ENCODE measurements around the gene GPBAR1. TPM values are rescaled to one million over a fixed set of nuclear protein-coding genes. Genes with fewer than 3 reads are reported as not detected.

The GPBAR1 gene
- polyA plus RNA-seq, 1 of the 3 experiments (the other 2 are of a cell fraction), result 0.13 TPM

GRCh38 chr2:218264773-218265561 lies 4.2 kb downstream of the GPBAR1 start:
- no peak for DNase-seq
- H3K79me2 ChIP-seq (ENCODE audit: insufficient read depth), result peaks cover 32% of the 10 kb centered on the region
- no peaks in the 10 kb centered on the region for H3K9me3 ChIP-seq
- WGBS (ENCODE audit: low lambda C conversion rate), result 95% methylated on average over 12 of the region's 22 CpGs
- peaks cover 11 to 48% of the 10 kb centered on the region in 2 experiments for H3K36me3 ChIP-seq (replicated peaks in 1 of 2; ENCODE audit: control insufficient read depth in 1 of 2, insufficient read depth in 2 of 2, low read length in 1 of 2)
- H3K9ac ChIP-seq, result no peak overlapping the region
- no peak overlapping the region for H3K27ac ChIP-seq (ENCODE audit: low read depth in 2 of 2, low read length in 1 of 2)
- TF ChIP-seq MXI1 (IDR thresholded peaks at IDR 0.05; ENCODE audit: low read depth, low read length) (no peak), NRF1 (IDR thresholded peaks at IDR 0.05; ENCODE audit: low read depth, low read length) (no peak), EZH2phosphoT487 (IDR thresholded peaks at IDR 0.05; ENCODE audit: borderline replicate concordance, low read depth) (no peak), TAF1 (IDR thresholded peaks at IDR 0.05; ENCODE audit: borderline replicate concordance, low read depth, low read length) (no peak), RAD21 (IDR thresholded peaks at IDR 0.05; ENCODE audit: low read length) (no peak), POLR2AphosphoS5 (IDR thresholded peaks at IDR 0.05; ENCODE audit: low read depth, low read length) (no peak), TEAD4 (IDR thresholded peaks at IDR 0.05; ENCODE audit: borderline replicate concordance, insufficient read depth) (no peak), TCF12 (IDR thresholded peaks at IDR 0.05) (no peak), YY1 (IDR thresholded peaks at IDR 0.05; ENCODE audit: low read depth) (no peak), JUND (IDR thresholded peaks at IDR 0.05) (no peak), REST (IDR thresholded peaks at IDR 0.05; ENCODE audit: low read depth, low read length) (no peak), PBX3 (IDR thresholded peaks at IDR 0.05) (no peak), NFIC (IDR thresholded peaks at IDR 0.05; ENCODE audit: borderline replicate concordance) (no peak)
- no peak overlapping the region for H2AFZ ChIP-seq (ENCODE audit: low read depth)
- no peak overlapping the region for H3K4me3 ChIP-seq (ENCODE audit: low read depth in 2 of 2, low read length in 1 of 2)
- no peaks in the 10 kb centered on the region for H3F3A ChIP-seq (replicated peaks; ENCODE audit: insufficient read depth)
- peaks cover 6% of the 10 kb centered on the region; the same call in 1 of the 2 replicates for H4K20me1 ChIP-seq (ENCODE audit: insufficient read depth)
- CTCF ChIA-PET, result no interaction called here
- POLR2A ChIA-PET, result interaction anchor here (1.2 kb wide), 1 partner anchor 11 kb away, joined by 3 read pairs; no protein-coding TSS in a partner anchor
- no peak overlapping the region for H3K4me2 ChIP-seq
- peaks cover 0 to 40% of the 10 kb centered on the region in 2 experiments; a peak in 2 of 4 replicates for H3K4me1 ChIP-seq (ENCODE audit: control insufficient read depth in 1 of 2, insufficient read depth in 2 of 2, low read depth in 1 of 2, low read length in 1 of 2)
- no peaks in the 10 kb centered on the region for H3K27me3 ChIP-seq (ENCODE audit: insufficient read depth)
- H3K9me2 ChIP-seq, result no peaks in the 10 kb centered on the region

All from SK-N-SH (cell line).